Astrocyte of the cerebellum (primary cell): ENCODE results near the gene NFE2L3.
"Not testable (repeated sequence)": the region's sequence is repeated elsewhere in the genome, so short reads cannot be mapped to it uniquely, and the experiment has no call there.

ENCODE experiments used
- DNase-seq: peaks from one replicate; pipeline ENCODE4 v3.0.0-alpha.2; 2011; ENCODE audit warnings: low read depth
- H3K4me3 ChIP-seq: 2 replicates; pipeline ENCODE4 v1.5.1; 2011; ENCODE audit warnings: mild to moderate bottlenecking, low read depth, low read length, moderate library complexity
- CTCF ChIP-seq: IDR thresholded peaks from 2 replicates; pipeline ENCODE4 v1.5.1; 2012; ENCODE audit warnings: low read length, low read depth, moderate library complexity, mild to moderate bottlenecking; ENCODE audit errors: missing control alignments
- in situ Hi-C: cut with HindIII; loops from 2 replicates; pipeline ENCODE4 v1.10.0; 2017; ENCODE audit warnings: low sequenced_read_pairs

NFE2L3 gene

GRCh38 chr7:26180792-26181198 lies 28.8 kb downstream of the NFE2L3 start:
- H3K4me3 ChIP-seq, result no peak overlapping the region
- TF ChIP-seq CTCF, result no peak

GRCh38 chr7:26181474-26182227 lies 29.7 kb downstream of the NFE2L3 start:
- no peak for TF ChIP-seq CTCF
- in situ Hi-C loops, result no loop called here
- DNase-seq, result no peak
- H3K4me3 ChIP-seq, result no peak overlapping the region

More at GRCh38 chr7:26180792-26181198, 28.8 kb downstream of the NFE2L3 start:
- DNase-seq, result no peak
- in situ Hi-C loops, result no loop called here

- no peak for TF ChIP-seq CTCF
- in situ Hi-C loops, result no loop called here
- no peak for DNase-seq
- H3K4me3 ChIP-seq, result no peak overlapping the region
These were observed 30.3 kb downstream of the NFE2L3 start for GRCh38 chr7:26182283-26182682.

GRCh38 chr7:26182706-26183105 lies 30.7 kb downstream of the NFE2L3 start:
- no peak for DNase-seq
- no peak overlapping the region for H3K4me3 ChIP-seq
- in situ Hi-C loops, result no loop called here
- no peak for TF ChIP-seq CTCF

GRCh38 chr7:26183545-26184280 lies 31.7 kb downstream of the NFE2L3 start:
- in situ Hi-C loops, result no loop called here
- TF ChIP-seq CTCF, result no peak
- DNase-seq, result no peak
- no peak overlapping the region for H3K4me3 ChIP-seq

GRCh38 chr7:26184281-26185101 lies 32.5 kb downstream of the NFE2L3 start:
- in situ Hi-C loops, H3K4me3 ChIP-seq, DNase-seq: not testable (repeated sequence)
